Activated naive CD4-positive, alpha-beta T cell treated with anti-CD3 and anti-CD28 coated beads, Interleukin-2, amount 10 ng/mL, durations not matched to agents 7 days and 5 days (primary cell): ENCODE results near the gene IFT74.

Experiments used
- CTCF ChIA-PET: fragments of 350-600 bp; sonication (Branson Sonifier 250); formaldehyde crosslinking; loops from one replicate; lab custom pipeline; 2021; ENCODE audit warnings: antibody characterized with exemption; lab: Charles Lee
- DNase-seq: peaks from one replicate; pipeline ENCODE4 v3.0.0-alpha.2; 2020
- H3K27ac Mint-ChIP-seq: one replicate; pipeline ENCODE4 v1.8.0; 2021; ENCODE audit warnings: mild to moderate bottlenecking, moderate library complexity, mixed read lengths
- H3K27me3 Mint-ChIP-seq: one replicate; pipeline ENCODE4 v1.8.0; 2021; ENCODE audit warnings: mild to moderate bottlenecking, mixed read lengths
- H3K36me3 Mint-ChIP-seq: one replicate; pipeline ENCODE4 v1.8.0; 2021; ENCODE audit warnings: mixed read lengths
- H3K4me1 Mint-ChIP-seq: one replicate; pipeline ENCODE4 v1.8.0; 2021; ENCODE audit warnings: mixed read lengths
- H3K4me3 Mint-ChIP-seq: one replicate; pipeline ENCODE4 v1.8.0; 2021; ENCODE audit warnings: mild to moderate bottlenecking, moderate library complexity, mixed read lengths
- H3K9me3 Mint-ChIP-seq: one replicate; pipeline ENCODE4 v1.8.0; 2021; ENCODE audit warnings: mixed read lengths

The IFT74 gene

DNA sequence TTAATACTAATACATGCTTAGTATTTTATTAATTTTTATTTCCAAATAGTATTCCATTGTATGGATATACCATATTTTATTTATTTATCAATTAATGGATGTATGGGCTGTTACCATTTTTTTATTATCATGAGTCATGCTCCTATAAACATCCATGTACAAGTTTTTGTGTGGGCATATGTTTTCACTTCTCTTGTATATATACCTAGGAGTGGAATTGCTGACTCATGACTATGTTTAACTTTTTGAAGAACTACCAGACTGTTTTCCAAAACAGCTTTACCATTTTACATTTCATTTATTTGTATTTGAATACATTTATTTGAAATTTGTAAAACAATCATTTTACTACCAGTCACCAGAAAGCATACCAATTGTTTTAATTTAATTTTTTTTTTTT lies 63.4 kb downstream of the IFT74 start:
- Mint-ChIP-seq H3K9me3 (peaks cover 3% of the 10 kb centered on the region), H3K36me3 (peaks cover 10% of the 10 kb centered on the region), H3K4me1 (no peaks in the 10 kb centered on the region), H3K27ac (no peak overlapping the region), H3K27me3 (no peaks in the 10 kb centered on the region), H3K4me3 (no peak overlapping the region)
- DNase-seq, result no peak
- CTCF ChIA-PET, result no interaction called here

DNA sequence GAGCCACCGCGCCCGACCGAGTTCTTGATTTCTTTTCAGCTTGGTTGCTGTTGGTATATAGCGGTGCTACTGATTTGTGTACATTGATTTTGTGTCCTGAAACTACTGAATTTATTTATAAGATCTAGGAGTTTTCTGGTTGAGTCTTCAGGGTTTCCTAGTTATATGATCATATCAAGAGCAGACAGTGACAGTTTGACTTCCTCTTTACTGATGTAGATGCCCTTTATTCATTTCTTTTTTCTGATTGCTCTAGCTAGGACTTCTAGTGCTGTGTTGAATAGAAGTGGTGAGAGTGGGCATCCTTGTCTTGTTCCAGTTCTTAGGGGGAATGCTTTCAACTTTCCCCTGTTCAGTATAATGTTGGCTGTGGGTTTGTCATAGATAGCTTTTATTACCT lies 66.7 kb downstream of the IFT74 start:
- Mint-ChIP-seq H3K9me3 (peaks cover 3% of the 10 kb centered on the region), H3K27ac (no peak overlapping the region), H3K4me3 (no peak overlapping the region), H3K27me3 (no peaks in the 10 kb centered on the region), H3K36me3 (peaks cover 8% of the 10 kb centered on the region), H3K4me1 (no peaks in the 10 kb centered on the region)
- DNase-seq, result no peak
- CTCF ChIA-PET, result no interaction called here

- Mint-ChIP-seq H3K27ac (no peak overlapping the region), H3K27me3 (no peaks in the 10 kb centered on the region), H3K36me3 (peaks cover 3% of the 10 kb centered on the region), H3K4me1 (no peaks in the 10 kb centered on the region), H3K9me3 (no peaks in the 10 kb centered on the region), H3K4me3 (no peak overlapping the region)
- DNase-seq, result no peak
- CTCF ChIA-PET, result no interaction called here
Measured at GRCh38 chr9:27029186-27029585, 73.0 kb downstream of the IFT74 start.

GRCh38 chr9:27033815-27034403 lies 77.7 kb downstream of the IFT74 start:
- Mint-ChIP-seq H3K4me3 (no peak overlapping the region), H3K9me3 (no peaks in the 10 kb centered on the region), H3K27ac (no peak overlapping the region), H3K4me1 (no peaks in the 10 kb centered on the region), H3K27me3 (no peaks in the 10 kb centered on the region), H3K36me3 (no peaks in the 10 kb centered on the region)
- CTCF ChIA-PET, result no interaction called here
- peak; percentile 64 for DNase-seq

DNA sequence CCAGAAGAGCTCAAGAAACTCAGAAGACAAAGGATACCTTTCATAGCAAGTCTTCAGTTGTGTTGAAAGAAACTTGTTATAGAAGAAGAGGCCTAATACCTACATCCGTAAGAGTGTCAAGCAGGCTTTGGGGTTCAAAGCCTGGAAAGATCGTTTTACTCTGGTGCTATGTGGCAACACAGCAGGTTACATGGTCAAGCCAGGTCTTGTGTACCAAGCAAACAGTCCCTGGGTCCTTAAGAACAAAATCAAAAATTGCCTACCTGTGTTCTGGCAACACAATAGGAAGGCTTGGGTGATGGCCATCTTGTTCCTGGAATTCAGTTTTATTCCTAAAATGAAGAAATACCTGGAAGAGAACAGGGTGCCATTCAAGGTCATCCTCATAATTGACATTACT lies 81.3 kb downstream of the IFT74 start:
- no peaks in the 10 kb centered on the region for H3K36me3 Mint-ChIP-seq
- no peak for DNase-seq
- H3K27me3 Mint-ChIP-seq, result no peaks in the 10 kb centered on the region
- H3K4me3 Mint-ChIP-seq, result no peak overlapping the region
- H3K27ac Mint-ChIP-seq, result no peak overlapping the region
- CTCF ChIA-PET, result no interaction called here
- H3K4me1 Mint-ChIP-seq, result no peaks in the 10 kb centered on the region
- H3K9me3 Mint-ChIP-seq, result no peaks in the 10 kb centered on the region

DNA sequence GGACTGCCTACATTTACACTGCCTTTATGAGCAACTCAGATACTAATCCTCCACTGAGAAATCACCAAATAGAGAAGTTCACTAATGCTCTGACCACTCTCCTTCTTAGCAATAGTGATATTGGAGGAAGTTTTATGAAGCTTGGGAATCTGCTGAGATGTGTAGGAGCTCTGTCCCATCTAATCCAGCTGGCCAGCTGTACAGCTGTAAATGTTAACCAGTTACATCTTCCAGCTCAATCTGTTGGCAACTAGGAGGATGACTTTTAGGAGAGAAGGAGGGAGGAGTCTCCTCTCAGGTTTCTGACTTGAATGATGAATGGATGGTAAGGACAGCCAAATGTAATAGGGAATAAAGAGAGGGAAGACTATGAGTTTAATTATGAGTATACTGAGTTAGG lies 85.5 kb downstream of the IFT74 start:
- DNase-seq, result no peak
- Mint-ChIP-seq H3K4me1 (no peaks in the 10 kb centered on the region), H3K9me3 (no peaks in the 10 kb centered on the region), H3K4me3 (no peak overlapping the region), H3K27me3 (no peaks in the 10 kb centered on the region), H3K36me3 (no peaks in the 10 kb centered on the region), H3K27ac (no peak overlapping the region)
- CTCF ChIA-PET, result no interaction called here

DNA sequence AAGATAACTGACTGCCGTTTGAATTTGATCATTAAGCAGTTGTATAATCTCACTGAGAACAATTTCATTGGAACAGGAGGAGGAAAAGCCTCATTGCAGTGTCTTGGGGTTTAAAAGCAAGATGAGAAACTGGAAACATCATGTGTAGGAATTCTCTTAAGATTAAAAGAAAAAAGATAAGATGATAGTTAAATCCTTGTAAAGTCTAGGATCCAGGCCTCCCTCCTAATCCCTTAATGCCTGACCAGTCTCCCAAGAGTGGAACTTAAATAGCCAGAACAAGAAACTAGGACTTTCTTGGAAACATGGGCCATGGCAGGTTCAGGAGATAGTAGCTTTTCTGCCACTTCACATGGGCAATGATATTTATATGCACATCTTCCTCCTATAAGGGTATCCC lies 86.3 kb downstream of the IFT74 start:
- H3K27ac Mint-ChIP-seq, result no peak overlapping the region
- no peaks in the 10 kb centered on the region for H3K9me3 Mint-ChIP-seq
- H3K27me3 Mint-ChIP-seq, result no peaks in the 10 kb centered on the region
- CTCF ChIA-PET, result no interaction called here
- H3K36me3 Mint-ChIP-seq, result no peaks in the 10 kb centered on the region
- DNase-seq, result no peak
- no peaks in the 10 kb centered on the region for H3K4me1 Mint-ChIP-seq
- no peak overlapping the region for H3K4me3 Mint-ChIP-seq

DNA sequence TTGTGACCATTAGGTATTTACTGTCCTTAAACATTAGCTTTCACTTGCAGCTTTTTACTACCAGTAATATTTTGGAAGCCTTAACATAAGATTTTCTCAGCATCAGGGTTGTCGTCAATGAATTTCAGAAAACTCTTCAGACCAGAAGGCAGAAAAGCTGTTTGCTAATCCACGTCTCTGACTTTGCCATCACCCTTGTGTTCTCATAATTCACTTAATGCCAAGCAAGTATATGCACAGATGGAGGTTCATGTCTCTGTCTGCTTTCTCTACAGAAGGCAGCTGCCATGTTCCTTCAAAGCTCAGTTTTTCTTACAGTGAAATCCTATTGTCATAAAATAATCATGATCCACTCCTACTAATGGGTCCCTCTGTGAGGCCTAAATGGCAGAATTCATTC lies 87.0 kb downstream of the IFT74 start:
- no peak overlapping the region for H3K27ac Mint-ChIP-seq
- H3K27me3 Mint-ChIP-seq, result no peaks in the 10 kb centered on the region
- CTCF ChIA-PET, result no interaction called here
- no peak overlapping the region for H3K4me3 Mint-ChIP-seq
- no peaks in the 10 kb centered on the region for H3K36me3 Mint-ChIP-seq
- no peaks in the 10 kb centered on the region for H3K4me1 Mint-ChIP-seq
- no peak for DNase-seq
- H3K9me3 Mint-ChIP-seq, result no peaks in the 10 kb centered on the region

GRCh38 chr9:27047136-27047535 lies 90.9 kb downstream of the IFT74 start:
- Mint-ChIP-seq H3K36me3 (no peaks in the 10 kb centered on the region), H3K4me1 (no peaks in the 10 kb centered on the region), H3K9me3 (no peaks in the 10 kb centered on the region), H3K27me3 (no peaks in the 10 kb centered on the region), H3K4me3 (no peak overlapping the region), H3K27ac (no peak overlapping the region)
- no peak for DNase-seq
- CTCF ChIA-PET, result no interaction called here

GRCh38 chr9:27053369-27054022 lies 97.3 kb downstream of the IFT74 start:
- CTCF ChIA-PET, result no interaction called here
- Mint-ChIP-seq H3K4me1 (no peaks in the 10 kb centered on the region), H3K36me3 (no peaks in the 10 kb centered on the region), H3K27me3 (no peaks in the 10 kb centered on the region), H3K9me3 (no peaks in the 10 kb centered on the region), H3K4me3 (no peak overlapping the region), H3K27ac (no peak overlapping the region)
- DNase-seq, result no peak

- H3K27me3 Mint-ChIP-seq, result no peaks in the 10 kb centered on the region
- H3K4me1 Mint-ChIP-seq, result no peaks in the 10 kb centered on the region
- H3K27ac Mint-ChIP-seq, result no peak overlapping the region
- DNase-seq, result no peak
- H3K36me3 Mint-ChIP-seq, result no peaks in the 10 kb centered on the region
- H3K4me3 Mint-ChIP-seq, result no peak overlapping the region
- CTCF ChIA-PET, result no interaction called here
- H3K9me3 Mint-ChIP-seq, result no peaks in the 10 kb centered on the region
Measured at GRCh38 chr9:27054125-27054524, 97.9 kb downstream of the IFT74 start.

DNA sequence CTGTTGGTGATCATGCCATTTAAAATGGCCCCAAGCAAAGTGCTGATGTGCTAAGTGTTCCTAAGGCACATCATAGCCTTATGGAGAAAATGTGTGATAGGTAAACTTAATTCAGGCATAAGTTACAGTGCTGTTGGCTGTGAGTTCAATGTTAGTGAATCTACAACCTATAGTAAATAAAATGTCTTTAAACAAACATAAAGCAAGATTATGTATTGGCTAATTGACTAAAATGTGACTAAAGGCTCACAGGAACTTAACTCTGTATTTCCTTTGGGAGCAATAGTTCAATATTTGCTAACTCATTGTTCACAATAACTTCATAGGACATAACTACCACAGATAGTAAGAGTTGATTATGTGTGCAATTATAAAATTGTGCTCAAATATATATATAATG lies 98.6 kb downstream of the IFT74 start:
- Mint-ChIP-seq H3K36me3 (no peaks in the 10 kb centered on the region), H3K27me3 (no peaks in the 10 kb centered on the region), H3K9me3 (no peaks in the 10 kb centered on the region), H3K27ac (no peak overlapping the region), H3K4me1 (no peaks in the 10 kb centered on the region), H3K4me3 (no peak overlapping the region)
- CTCF ChIA-PET, result no interaction called here
- DNase-seq, result no peak

DNA sequence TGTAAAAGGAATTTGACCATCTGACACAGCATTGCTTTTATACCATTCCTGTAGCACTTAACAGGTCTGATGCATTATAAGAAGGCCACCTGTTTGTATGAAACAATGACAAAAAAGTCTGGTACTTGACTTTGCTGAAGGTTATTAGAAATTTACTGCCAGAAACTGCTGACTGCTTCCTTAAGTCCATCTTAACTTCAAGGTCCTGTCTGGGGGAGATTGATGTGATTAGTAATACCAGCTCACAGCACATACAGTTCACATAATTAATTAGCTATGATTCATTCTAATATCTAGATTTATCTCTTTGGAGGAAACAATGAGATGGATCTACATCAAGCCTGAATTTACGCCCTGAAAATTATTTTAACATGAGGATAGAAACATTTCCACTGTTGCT lies 103.2 kb downstream of the IFT74 start:
- DNase-seq, result no peak
- Mint-ChIP-seq H3K9me3 (no peaks in the 10 kb centered on the region), H3K4me3 (no peak overlapping the region), H3K27me3 (no peaks in the 10 kb centered on the region), H3K4me1 (no peaks in the 10 kb centered on the region), H3K36me3 (no peaks in the 10 kb centered on the region), H3K27ac (no peak overlapping the region)
- CTCF ChIA-PET, result no interaction called here

DNA sequence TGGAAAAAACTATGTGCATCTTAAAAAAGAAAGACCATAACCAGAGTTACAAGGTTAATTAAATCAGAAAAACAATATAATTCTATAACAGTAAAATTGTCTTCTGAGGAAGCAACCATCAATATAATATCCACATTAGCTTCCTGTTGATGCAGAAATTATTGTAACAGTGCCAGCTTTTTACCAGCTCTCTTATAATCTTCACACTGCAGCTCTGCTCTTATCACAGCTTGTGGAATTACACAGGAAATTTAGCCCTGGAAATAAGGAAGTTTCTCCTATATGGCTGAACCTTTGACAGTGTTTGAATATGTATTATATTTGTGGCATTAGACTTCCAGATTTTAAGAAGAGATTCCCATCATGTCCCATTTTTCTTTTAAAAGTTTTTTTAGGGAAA lies 103.7 kb downstream of the IFT74 start:
- no peak overlapping the region for H3K4me3 Mint-ChIP-seq

DNA sequence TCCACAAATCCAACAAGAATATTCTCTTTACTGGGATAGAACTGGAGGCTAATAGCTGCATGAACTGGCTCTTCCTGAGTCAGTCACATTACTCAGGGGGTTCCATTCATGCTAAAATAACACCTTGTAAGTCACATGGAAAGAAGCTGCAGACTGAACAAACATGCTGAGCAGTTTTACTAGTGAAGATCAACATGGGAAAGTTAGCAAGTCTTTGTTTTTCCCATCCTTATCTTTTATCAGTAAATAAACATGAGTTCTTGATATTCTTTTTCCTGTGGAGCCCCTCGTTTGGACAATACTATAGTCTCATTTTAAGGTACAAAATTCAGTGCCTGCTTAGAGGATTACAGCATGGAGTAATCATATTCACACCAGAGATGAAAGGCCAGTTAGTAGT lies 109.1 kb downstream of the IFT74 start:
- DNase-seq, result no peak
- no peaks in the 10 kb centered on the region for H3K36me3 Mint-ChIP-seq
- no peaks in the 10 kb centered on the region for H3K4me1 Mint-ChIP-seq
- no peak overlapping the region for H3K27ac Mint-ChIP-seq
- no peak overlapping the region for H3K4me3 Mint-ChIP-seq
- CTCF ChIA-PET, result no interaction called here
- H3K9me3 Mint-ChIP-seq, result no peaks in the 10 kb centered on the region
- H3K27me3 Mint-ChIP-seq, result no peaks in the 10 kb centered on the region

More for the DNA sequence above, 103.7 kb downstream of the IFT74 start:
- no peaks in the 10 kb centered on the region for H3K9me3 Mint-ChIP-seq
- H3K27ac Mint-ChIP-seq, result no peak overlapping the region
- CTCF ChIA-PET, result no interaction called here
- H3K4me1 Mint-ChIP-seq, result no peaks in the 10 kb centered on the region
- DNase-seq, result no peak
- no peaks in the 10 kb centered on the region for H3K27me3 Mint-ChIP-seq
- no peaks in the 10 kb centered on the region for H3K36me3 Mint-ChIP-seq
